Forelimb muscle (tissue), 1 donor: ENCODE measurements around the gene CPNE5. TPM values are rescaled to one million over a fixed set of nuclear protein-coding genes. Genes with fewer than 3 reads are reported as not detected.

Experiments
- DNase-seq: peaks from one replicate; pipeline ENCODE4 v3.0.0-alpha.2; 2013; ENCODE audit warnings: low read depth
- polyA plus RNA-seq: library from polyadenylated mRNA; unstranded; fragments of 120-200 nt; gene quantifications from one replicate; pipeline ENCODE4 v1.2.1, GENCODE V29; 2013; ENCODE audit not compliant: insufficient read length

CPNE5 gene
- polyA plus RNA-seq, 1 donor = 17.6 TPM

DNA sequence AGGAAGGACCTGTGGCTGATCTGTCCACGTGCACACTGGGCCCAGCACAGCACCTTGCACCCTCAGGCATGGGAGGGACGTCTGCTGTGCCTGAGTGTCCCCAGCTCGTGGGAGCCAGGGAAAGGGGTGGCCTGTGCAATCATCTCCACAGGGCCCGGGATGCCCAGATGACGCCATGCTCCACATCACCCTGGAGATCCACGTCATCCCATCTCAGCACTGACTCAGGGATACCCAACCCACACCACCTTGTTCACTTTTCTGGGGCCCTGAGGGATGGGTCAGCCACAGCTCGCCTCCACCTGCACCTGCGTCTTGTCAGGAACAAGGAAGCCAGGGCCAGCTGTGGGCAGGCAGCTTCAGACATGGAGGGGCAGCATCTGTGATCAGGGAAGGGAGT, 93.4 kb downstream of the CPNE5 start:
- no peak for DNase-seq

- no peak for DNase-seq
Observed at GRCh38 chr6:36745283-36745682, 94.0 kb downstream of the CPNE5 start.

DNA sequence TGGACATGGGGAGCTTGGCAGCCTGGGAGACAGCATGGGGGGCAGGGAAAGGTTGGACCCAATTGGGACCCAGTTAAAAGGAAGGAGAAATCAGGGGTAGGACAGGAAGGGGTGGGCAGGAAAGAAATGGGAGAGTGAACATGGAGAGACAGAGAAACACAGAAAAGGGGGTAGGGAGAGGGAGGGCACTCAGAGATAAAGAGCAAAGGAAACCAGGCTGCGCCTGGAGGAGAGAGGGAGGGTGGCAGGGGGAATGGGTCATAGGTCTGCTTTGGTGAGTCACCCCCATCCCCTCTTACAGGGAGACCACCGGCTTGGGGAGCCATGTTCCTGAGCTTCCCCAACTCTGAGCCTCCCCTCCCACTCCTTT, 95.0 kb downstream of the CPNE5 start:
- no peak for DNase-seq

GRCh38 chr6:36743538-36744303, 95.5 kb downstream of the CPNE5 start:
- no peak for DNase-seq

- no peak for DNase-seq
Observed at GRCh38 chr6:36743032-36743431, 96.2 kb downstream of the CPNE5 start.

- no peak for DNase-seq
Observed at GRCh38 chr6:36742146-36742545, 97.1 kb downstream of the CPNE5 start.

DNA sequence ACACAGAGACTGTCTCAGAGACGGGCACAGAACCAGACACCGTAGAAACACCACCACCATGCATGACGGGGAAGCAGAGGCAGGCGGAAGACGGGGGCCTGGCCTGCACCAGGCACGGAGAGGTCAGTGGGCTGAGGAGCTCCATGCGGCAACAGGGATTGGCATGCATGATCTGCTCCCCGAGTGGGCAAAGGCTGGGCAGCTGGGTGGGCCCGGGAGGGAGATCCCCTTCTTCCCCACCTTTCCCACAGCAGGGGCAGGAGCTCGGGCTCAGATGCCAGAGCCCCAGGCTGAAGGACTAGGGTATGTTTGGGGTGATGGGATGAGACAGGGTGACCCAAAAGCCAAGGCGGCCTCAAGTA, 98.4 kb downstream of the CPNE5 start:
- DNase-seq = no peak

DNA sequence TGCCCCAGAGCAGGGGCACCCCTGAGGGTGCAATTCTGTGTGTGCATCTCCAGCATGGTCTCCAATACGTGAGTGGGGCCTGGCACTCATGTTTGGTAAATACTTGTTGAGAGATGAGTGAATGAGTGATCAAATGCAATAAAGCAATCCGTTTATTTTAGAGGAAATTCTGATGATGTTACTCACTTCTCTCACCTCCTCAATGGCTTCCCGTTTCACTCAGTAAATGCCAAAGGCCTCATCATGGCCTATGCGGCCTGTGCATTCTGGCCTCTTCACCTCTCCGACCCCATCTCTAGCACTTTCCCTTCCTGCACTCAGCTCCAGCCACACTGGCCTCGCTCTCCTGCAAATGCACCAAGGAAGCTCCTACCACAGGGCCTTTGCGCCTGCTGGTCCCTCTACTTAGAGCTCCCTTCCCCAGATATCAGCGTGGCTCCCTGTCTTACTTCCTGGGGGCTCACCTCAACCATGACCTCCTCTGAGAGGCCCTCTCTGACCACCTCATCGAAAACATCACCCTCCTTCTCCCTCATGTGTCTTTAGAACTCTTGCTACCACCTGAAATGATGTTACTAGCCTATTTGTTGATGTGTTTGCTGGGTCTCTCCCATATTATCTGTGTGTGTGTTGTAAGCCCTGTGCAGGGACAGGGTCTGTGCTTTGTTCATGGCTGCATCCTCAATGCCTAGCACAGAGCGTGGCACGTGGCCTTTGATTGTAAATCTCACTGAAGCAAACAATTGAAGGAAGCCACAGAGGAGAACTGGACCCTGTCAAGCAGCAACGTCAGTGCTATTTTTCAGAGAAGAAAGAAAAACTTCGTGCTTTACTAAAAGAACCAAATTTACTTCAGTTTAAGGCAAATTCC, 99.1 kb downstream of the CPNE5 start:
- no peak for DNase-seq

- DNase-seq = no peak
Observed at GRCh38 chr6:36738108-36738507, 101.1 kb downstream of the CPNE5 start.

- no peak for DNase-seq
Observed at GRCh38 chr6:36737043-36737785, 102.0 kb downstream of the CPNE5 start.

- DNase-seq = peak; percentile 92
Observed at GRCh38 chr6:36735110-36736071, 103.9 kb downstream of the CPNE5 start.

DNA sequence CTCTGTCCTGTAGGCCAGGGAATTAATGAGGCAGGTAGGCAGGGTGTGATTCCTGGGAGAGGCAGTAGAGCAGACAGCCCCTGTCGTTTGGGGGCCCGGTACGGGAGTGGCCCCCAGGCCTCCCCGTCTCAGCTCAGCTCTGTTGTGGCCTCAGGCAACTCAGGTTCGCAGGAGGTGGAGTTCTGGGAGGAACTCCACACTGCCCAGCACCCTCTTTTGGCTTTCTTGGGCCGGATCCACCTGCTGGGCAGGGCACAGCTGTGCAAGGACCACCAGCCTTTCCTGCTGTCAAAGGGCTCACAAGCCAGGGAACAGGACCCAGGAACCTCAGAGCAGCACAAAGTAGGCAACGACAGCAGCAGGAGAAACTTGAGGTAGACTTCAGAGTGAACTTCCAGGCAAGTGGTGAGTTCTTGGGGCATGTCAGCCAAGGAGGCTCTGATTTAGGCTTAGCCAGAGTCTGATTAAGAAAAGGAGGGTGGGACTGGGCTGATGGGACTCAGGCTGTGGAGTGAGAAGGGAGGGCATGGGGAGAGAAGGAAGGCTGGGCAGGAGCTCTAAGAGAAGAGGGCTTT, 104.7 kb downstream of the CPNE5 start:
- no peak for DNase-seq

DNA sequence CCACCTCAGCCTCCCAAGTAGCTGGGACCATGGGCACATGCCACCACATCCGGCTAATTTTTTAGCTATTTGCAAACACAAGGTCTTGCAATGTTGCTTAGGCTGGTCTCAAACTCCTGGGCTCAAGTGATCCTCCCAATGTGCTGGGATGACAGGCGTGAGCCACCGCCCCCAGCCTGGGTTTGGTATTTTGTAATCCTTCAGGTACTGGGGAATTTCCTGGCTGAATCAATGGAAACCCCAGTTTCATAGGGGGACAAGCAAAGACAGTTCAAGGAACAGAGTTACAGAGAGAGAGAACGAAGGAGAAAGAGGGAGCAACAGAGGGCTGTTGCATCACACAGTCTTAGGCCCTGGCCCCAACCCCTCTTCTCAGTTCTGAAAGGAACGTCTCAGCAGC, 105.9 kb downstream of the CPNE5 start:
- DNase-seq = no peak

DNA sequence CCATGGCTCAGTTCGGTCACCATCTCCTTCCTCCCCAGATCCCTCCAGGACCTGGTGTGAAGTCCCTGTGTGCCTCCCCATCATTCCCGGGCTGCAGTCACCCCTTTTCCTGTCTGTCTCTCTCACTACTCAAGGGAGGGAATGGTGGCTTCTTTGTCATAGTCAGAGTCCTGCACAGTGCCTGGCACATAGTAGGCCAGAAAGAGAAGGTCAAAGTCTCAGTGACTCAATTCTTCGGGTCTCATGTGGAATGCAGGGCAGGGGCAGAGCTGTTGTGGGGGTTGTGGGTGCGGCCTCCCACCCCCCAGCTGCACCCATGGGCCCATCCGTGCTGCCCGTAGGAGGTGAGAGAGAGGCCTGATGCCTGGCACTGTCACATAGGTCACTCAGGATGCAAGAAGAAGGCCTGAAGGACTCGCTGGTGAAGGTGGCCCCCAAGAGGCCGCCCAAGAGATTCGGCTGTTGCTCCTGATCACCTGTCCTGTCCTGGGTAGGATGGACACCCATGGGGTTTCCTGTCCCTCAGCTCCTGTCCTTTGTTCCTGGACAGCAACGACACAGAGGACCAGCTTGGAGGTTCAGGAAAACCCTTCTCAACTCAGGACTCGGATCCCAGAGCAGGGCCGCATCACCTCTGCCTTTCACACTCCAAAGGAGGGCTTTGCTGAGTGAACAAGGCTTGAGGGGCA, 107.5 kb downstream of the CPNE5 start:
- no peak for DNase-seq

DNA sequence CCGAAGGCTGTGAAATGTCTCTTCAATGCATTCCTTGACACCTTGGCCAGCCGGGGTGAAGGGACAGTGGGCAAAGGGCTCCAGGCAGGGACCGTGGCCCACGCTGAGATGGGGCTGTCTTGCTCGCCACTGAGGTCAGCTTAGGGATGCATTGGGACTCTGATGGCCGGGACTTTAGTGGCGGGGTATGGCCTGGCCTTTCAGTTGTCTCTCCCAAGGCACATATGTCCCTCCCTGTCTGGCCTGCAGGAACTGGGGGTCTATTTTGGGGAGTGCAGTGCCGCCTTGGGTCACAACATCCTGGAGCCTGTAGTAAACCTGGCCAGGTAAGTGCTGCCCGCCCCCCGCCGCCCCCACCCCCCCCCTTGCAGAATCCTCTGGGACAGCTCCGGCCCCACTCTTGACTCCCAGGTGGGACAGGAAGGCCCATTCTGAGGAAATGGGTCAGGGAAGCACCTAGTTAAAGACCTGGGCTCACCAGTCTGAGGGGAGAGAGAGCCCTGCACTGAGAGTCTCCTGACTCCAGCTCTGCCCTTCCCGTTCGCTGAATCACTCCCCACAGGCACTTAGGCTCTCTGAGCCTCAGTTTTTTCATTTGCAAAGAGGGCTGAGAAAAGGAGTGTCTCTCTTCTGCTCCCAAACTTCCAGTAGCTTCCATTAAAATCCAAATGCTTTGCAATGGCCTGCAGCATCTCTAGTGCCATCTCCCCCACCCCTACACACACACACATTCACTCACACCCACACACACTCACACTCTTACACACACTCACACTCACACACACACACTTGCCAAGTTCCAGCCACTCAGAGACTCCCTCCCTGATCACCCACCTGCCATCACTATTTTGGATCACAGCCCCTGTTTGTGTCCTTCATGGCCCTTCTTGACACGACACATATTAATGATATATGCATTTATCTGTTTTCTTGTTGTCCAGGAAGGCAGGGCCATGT, 108.5 kb downstream of the CPNE5 start:
- no peak for DNase-seq

DNA sequence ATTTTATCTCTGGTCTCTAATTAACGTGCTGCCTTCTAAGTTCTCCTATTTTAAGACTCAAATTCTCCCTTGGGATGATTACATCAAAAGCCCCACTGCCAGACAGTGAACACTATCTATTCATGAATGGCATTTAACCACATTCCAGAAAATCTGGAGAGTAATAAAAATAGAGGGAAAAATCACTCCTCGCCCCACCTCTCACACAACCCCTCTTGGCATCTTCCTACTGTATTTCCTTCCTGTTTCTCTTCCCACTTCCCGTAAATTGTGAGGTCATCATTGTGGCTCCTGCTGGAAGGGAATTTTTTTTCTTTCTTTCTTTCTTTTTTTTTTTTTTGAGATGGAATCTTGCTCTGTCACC, 110.1 kb downstream of the CPNE5 start:
- DNase-seq = no peak

GRCh38 chr6:36728289-36729160, 110.7 kb downstream of the CPNE5 start:
- no peak for DNase-seq

GRCh38 chr6:36727505-36728021, 111.7 kb downstream of the CPNE5 start:
- DNase-seq = no peak
